ENCODE data around the gene KDM5C.

DNA sequence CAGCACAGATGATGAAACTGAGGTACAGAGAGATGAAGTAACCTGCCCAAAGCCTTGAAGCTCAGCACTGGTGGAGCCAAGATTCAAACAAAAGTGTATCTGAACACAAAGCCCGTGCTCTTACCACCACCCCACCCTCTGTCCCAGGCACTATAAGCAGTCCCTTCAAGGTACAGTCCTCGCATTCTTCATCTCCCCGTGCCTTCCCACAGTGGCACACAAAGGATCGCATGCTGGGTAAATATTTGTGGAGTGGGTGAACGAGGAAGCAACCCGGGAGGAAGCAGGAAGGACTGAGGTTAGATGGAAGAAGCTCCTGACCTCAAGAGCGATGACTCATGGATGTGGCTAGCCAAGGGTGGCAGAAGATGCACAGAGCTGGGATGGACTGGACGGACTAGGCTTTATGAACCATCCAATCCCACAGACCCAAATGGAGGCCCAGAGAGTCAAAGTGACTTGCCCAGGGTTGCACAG lies 37.9 kb upstream of the KDM5C start:
- TF ChIP-seq CTCF (conservative IDR thresholded peaks at IDR 0.05 in 1 of 2, IDR thresholded peaks at IDR 0.05 in 1 of 2; ENCODE audit: low read depth in 1 of 2, low read length in 2 of 2) (no peak), EZH2 (IDR thresholded peaks at IDR 0.05; ENCODE audit: low read length, missing control alignments) (no peak)

Data from fibroblast of lung (primary cell).